ENCODE data around the gene DTHD1. TPM values are rescaled to one million over a fixed set of nuclear protein-coding genes. Genes with fewer than 3 reads are reported as not detected.

DTHD1 gene
- total RNA-seq, 2 donors from 2014 or later = not detected

GRCh38 chr4:36282503-36283030, 1.2 kb downstream of the DTHD1 start:
- Histone ChIP-seq H3K36me3 (ENCODE audit: control insufficient read depth, insufficient read depth, low read length) (no peaks in the 10 kb centered on the region), H3K9me3 (ENCODE audit: control insufficient read depth, low read length) (no peaks in the 10 kb centered on the region), H3K4me1 (ENCODE audit: control insufficient read depth, insufficient read depth, low read length) (peaks cover 4% of the 10 kb centered on the region), H3K27me3 (ENCODE audit: control insufficient read depth, insufficient read depth, low read length, poor library complexity, severe bottlenecking) (no peaks in the 10 kb centered on the region), H3K9ac (ENCODE audit: extremely low read depth, low read length, poor library complexity, severe bottlenecking) (no peak overlapping the region), H3K4me3 (ENCODE audit: low read length) (no peak overlapping the region), H3K27ac (ENCODE audit: low read depth, low read length) (no peak overlapping the region)
- Mint-ChIP-seq H3K9me3 (no peaks in the 10 kb centered on the region), H3K36me3 (ENCODE audit: low read depth) (no peaks in the 10 kb centered on the region), H3K27ac (no peak overlapping the region), H3K27me3 (ENCODE audit: insufficient read depth) (no peaks in the 10 kb centered on the region), H3K4me3 (no peak overlapping the region), H3K4me1 (peaks cover 17% of the 10 kb centered on the region)
- TF ChIP-seq CTCF (conservative IDR thresholded peaks at IDR 0.05) = no peak
- DNase-seq = no peak

GRCh38 chr4:36283912-36284465, 2.6 kb downstream of the DTHD1 start:
- WGBS, 2 experiments (ENCODE audit: insufficient coverage in 1 of 2, insufficient read length in 1 of 2) = 50 to 91% methylated on average over 1 to 2 of the region's 2 CpGs
- Histone ChIP-seq H3K9ac (ENCODE audit: extremely low read depth, low read length, poor library complexity, severe bottlenecking) (no peak overlapping the region), H3K27ac (ENCODE audit: low read depth, low read length) (peak overlapping the region; percentile 84), H3K4me1 (ENCODE audit: control insufficient read depth, insufficient read depth, low read length) (peaks cover 4% of the 10 kb centered on the region), H3K4me3 (ENCODE audit: low read length) (no peak overlapping the region), H3K36me3 (ENCODE audit: control insufficient read depth, insufficient read depth, low read length) (no peaks in the 10 kb centered on the region), H3K9me3 (ENCODE audit: control insufficient read depth, low read length) (no peaks in the 10 kb centered on the region), H3K27me3 (ENCODE audit: control insufficient read depth, insufficient read depth, low read length, poor library complexity, severe bottlenecking) (no peaks in the 10 kb centered on the region)
- Mint-ChIP-seq H3K4me3 (no peak overlapping the region), H3K4me1 (peaks cover 23% of the 10 kb centered on the region), H3K9me3 (no peaks in the 10 kb centered on the region), H3K27me3 (ENCODE audit: insufficient read depth) (no peaks in the 10 kb centered on the region), H3K27ac (no peak overlapping the region), H3K36me3 (ENCODE audit: low read depth) (no peaks in the 10 kb centered on the region)
- no peak for DNase-seq
- no peak for TF ChIP-seq CTCF (conservative IDR thresholded peaks at IDR 0.05)

- Mint-ChIP-seq H3K9me3 (no peaks in the 10 kb centered on the region), H3K4me1 (peaks cover 8% of the 10 kb centered on the region), H3K27ac (no peak overlapping the region), H3K36me3 (ENCODE audit: low read depth) (no peaks in the 10 kb centered on the region), H3K27me3 (ENCODE audit: insufficient read depth) (no peaks in the 10 kb centered on the region), H3K4me3 (no peak overlapping the region)
- no peaks in the 10 kb centered on the region for H3K27me3 ChIP-seq (ENCODE audit: control insufficient read depth, insufficient read depth, low read length, poor library complexity, severe bottlenecking)
- H3K4me1 ChIP-seq (ENCODE audit: control insufficient read depth, insufficient read depth, low read length) = no peaks in the 10 kb centered on the region
- H3K9me3 ChIP-seq (ENCODE audit: control insufficient read depth, low read length) = no peaks in the 10 kb centered on the region
- DNase-seq = no peak
- TF ChIP-seq CTCF (conservative IDR thresholded peaks at IDR 0.05) = no peak
- 92 to 93% methylated on average over 2 to 6 of the region's 6 CpGs for WGBS, 2 experiments (ENCODE audit: insufficient coverage in 1 of 2, insufficient read length in 1 of 2)
- no peaks in the 10 kb centered on the region for H3K36me3 ChIP-seq (ENCODE audit: control insufficient read depth, insufficient read depth, low read length)
- no peak overlapping the region for H3K4me3 ChIP-seq (ENCODE audit: low read length)
- H3K9ac ChIP-seq (ENCODE audit: extremely low read depth, low read length, poor library complexity, severe bottlenecking) = no peak overlapping the region
- H3K27ac ChIP-seq (ENCODE audit: low read depth, low read length) = no peak overlapping the region
These were observed 4.5 kb downstream of the DTHD1 start for GRCh38 chr4:36285784-36286480.
